HepG2 (cell line): ENCODE measurements around the gene IL1RAP. TPM values are rescaled to one million over a fixed set of nuclear protein-coding genes. Genes with fewer than 3 reads are reported as not detected.

ENCODE experiments used
- ATAC-seq: fragments of 200-7000 bp; cut with Tn5 transposase; 3 replicates; pipeline ENCODE4 v1.9.1; 2020; ENCODE audit warnings: mild to moderate bottlenecking, moderate library complexity
- BruUV-seq: library from RNA; stranded (reverse); fragments of 400-500 nt; replicated peaks from 2 replicates; lab custom pipeline; 2021; lab: Mats Ljungman, UMichigan
- CTCF ChIA-PET: fragments of 300-600 bp; formaldehyde crosslinking; extraction: SDS; loops from one replicate; lab custom pipeline; 2021; ENCODE audit warnings: low total read pairs, inconsistent platforms, low intra/inter-chr PET ratio; lab: Yijun Ruan, JAX
- POLR2A ChIA-PET: fragments of 350-600 bp; sonication (Branson Sonifier 250); formaldehyde crosslinking; loops from one replicate; lab custom pipeline; 2020; ENCODE audit warnings: antibody characterized with exemption, inconsistent platforms; lab: Yijun Ruan, JAX
- DNase-seq: peaks from one replicate; pipeline ENCODE4 v3.0.0-alpha.2; 2015; ENCODE audit warnings: low spot score
- FAIRE-seq: peaks from 3 replicates; lab custom pipeline; 2011; peaks lifted over from hg19 to GRCh38; lab: Jason Lieb, UNC
- H2AFZ ChIP-seq: one replicate; pipeline ENCODE4 v1.6.1; 2011; ENCODE audit warnings: low read length, inconsistent platforms
- H3K27ac ChIP-seq: fragments of 300-600 bp; 3 replicates; pipeline ENCODE4 v1.8.0; 2011; ENCODE audit warnings: mixed run types, mild to moderate bottlenecking, mixed read lengths, low read length, inconsistent platforms; ENCODE audit not compliant: insufficient read depth; ENCODE audit errors: extremely low read length
- H3K27me3 ChIP-seq, 2 experiments: fragments of 200-600 bp in 1 of 2; 2 replicates in 1 of 2; 3 replicates in 1 of 2; pipeline versions ENCODE4 v1.6.0 to v1.8.0; 2011; ENCODE audit warnings: low read length in 2 of 2, mild to moderate bottlenecking in 2 of 2, moderate library complexity in 2 of 2, inconsistent platforms in 1 of 2; ENCODE audit not compliant: insufficient read depth in 2 of 2, control insufficient read depth in 1 of 2
- H3K36me3 ChIP-seq, 2 experiments: fragments of 200-600 bp in 1 of 2; replicated peaks in 1 of 2; 2 replicates in 1 of 2; 3 replicates in 1 of 2; pipeline versions ENCODE4 v1.5.1 to v1.8.0; 2011; ENCODE audit warnings: low read length in 2 of 2, inconsistent platforms in 1 of 2; ENCODE audit not compliant: insufficient read depth in 2 of 2, control insufficient read depth in 1 of 2
- H3K4me1 ChIP-seq: 2 replicates; pipeline ENCODE4 v1.5.1; 2012; ENCODE audit warnings: low read length, inconsistent platforms; ENCODE audit not compliant: insufficient read depth
- H3K4me2 ChIP-seq: 2 replicates; pipeline ENCODE4 v1.6.0; 2011; ENCODE audit warnings: low read depth, low read length, inconsistent platforms
- H3K4me3 ChIP-seq, 3 experiments: fragments of 200-600 bp in 1 of 3; sonication (generic), shearing (Covaris generic) in 1 of 3; replicated peaks in 1 of 3; 2 replicates each; pipeline ENCODE4 v1.5.1; 2011 to 2016; ENCODE audit warnings: low read length in 3 of 3, inconsistent platforms in 2 of 3, low read depth in 2 of 3, mild to moderate bottlenecking in 2 of 3, control low read depth in 1 of 3, mixed read lengths in 1 of 3; ENCODE audit not compliant: insufficient read depth in 1 of 3
- H3K79me2 ChIP-seq: one replicate; pipeline ENCODE4 v1.6.1; 2011; ENCODE audit warnings: low read length, inconsistent platforms; ENCODE audit not compliant: insufficient read depth
- H3K9ac ChIP-seq: 2 replicates; pipeline ENCODE4 v1.6.0; 2011; ENCODE audit warnings: mild to moderate bottlenecking, low read depth, low read length, inconsistent platforms; ENCODE audit not compliant: insufficient read depth
- H3K9me3 ChIP-seq: 2 replicates; pipeline ENCODE4 v1.5.1; 2012; ENCODE audit warnings: mild to moderate bottlenecking, low read length
- H4K20me1 ChIP-seq: 2 replicates; pipeline ENCODE4 v1.6.0; 2011; ENCODE audit warnings: inconsistent platforms, mild to moderate bottlenecking, low read length, moderate library complexity; ENCODE audit not compliant: insufficient read depth
- AGO2 ChIP-seq: fragments of 200-400 bp; formaldehyde crosslinking; optimal IDR thresholded peaks from 2 replicates; pipeline ENCODE3; 2017; ENCODE audit warnings: mild to moderate bottlenecking, low read depth, low read length, moderate library complexity
- ARNT2 ChIP-seq: sonication (generic); formaldehyde crosslinking; IDR thresholded peaks from 2 replicates; pipeline ENCODE4 v1.8.0; 2022; ENCODE audit warnings: mild to moderate bottlenecking, low read depth, missing genetic modification reagents, moderate library complexity
- ASH2L ChIP-seq: fragments of 300-600, 200-600 bp; sonication (generic); IDR thresholded peaks from 2 replicates; pipeline ENCODE4 v1.7.0; 2017; ENCODE audit warnings: low read depth, mild to moderate bottlenecking, moderate library complexity, mixed read lengths, low read length; ENCODE audit not compliant: insufficient read length
- BCL3 ChIP-seq: sonication (generic); formaldehyde crosslinking; IDR thresholded peaks from 2 replicates; pipeline ENCODE4 v1.5.1; 2020; ENCODE audit warnings: mild to moderate bottlenecking, missing genetic modification reagents, moderate library complexity
- DR1 ChIP-seq: sonication (generic); formaldehyde crosslinking; IDR thresholded peaks from 2 replicates; pipeline ENCODE4 v1.8.0; 2021; ENCODE audit warnings: mild to moderate bottlenecking, missing genetic modification reagents, inconsistent platforms
- HNF4A ChIP-seq: sonication (generic); formaldehyde crosslinking; IDR thresholded peaks from 2 replicates; pipeline ENCODE4 v1.4.0; 2020; ENCODE audit warnings: missing genetic modification reagents
- KLF12 ChIP-seq: sonication (generic); formaldehyde crosslinking; IDR thresholded peaks from 2 replicates; pipeline ENCODE4 v1.4.0; 2020; ENCODE audit warnings: missing genetic modification reagents, borderline replicate concordance
- NR1H2 ChIP-seq: sonication (generic); formaldehyde crosslinking; IDR thresholded peaks from 2 replicates; pipeline ENCODE4 v1.8.1; 2022; ENCODE audit warnings: low read depth, missing genetic modification reagents, borderline replicate concordance
- NR2F2 ChIP-seq: IDR thresholded peaks from 2 replicates; pipeline ENCODE4 v1.6.1; 2012; ENCODE audit warnings: low read depth, inconsistent platforms, borderline replicate concordance
- PITX1 ChIP-seq: sonication (generic); formaldehyde crosslinking; IDR thresholded peaks from 2 replicates; pipeline ENCODE4 v1.5.1; 2020; ENCODE audit warnings: mild to moderate bottlenecking, missing genetic modification reagents
- RXRB ChIP-seq: IDR thresholded peaks from 2 replicates; pipeline ENCODE4 v1.6.1; 2016; ENCODE audit warnings: borderline replicate concordance, missing genetic modification reagents, missing compliant biosample characterization
- SMAD3 ChIP-seq: sonication (generic); formaldehyde crosslinking; IDR thresholded peaks from 2 replicates; pipeline ENCODE4 v1.4.0; 2020; ENCODE audit warnings: missing genetic modification reagents
- SOX6 ChIP-seq, 2 experiments: fragments of 450-650 bp in 1 of 2; sonication (generic) in 1 of 2; formaldehyde crosslinking in 1 of 2; IDR thresholded peaks; 2 replicates each; pipeline versions ENCODE4 v1.4.0 to v1.6.1; 2017 to 2020; ENCODE audit warnings: antibody characterized with exemption in 1 of 2, mild to moderate bottlenecking in 1 of 2, missing genetic modification reagents in 1 of 2
- TAF15 ChIP-seq: fragments of 200-400 bp; formaldehyde crosslinking; IDR thresholded peaks from one replicate; pipeline ENCODE4 v1.6.1; 2018; ENCODE audit warnings: mild to moderate bottlenecking, low read depth, low read length; ENCODE audit not compliant: poor library complexity, severe bottlenecking
- ZNF460 ChIP-seq: sonication (generic); formaldehyde crosslinking; IDR thresholded peaks from 2 replicates; pipeline ENCODE4 v1.5.1; 2020; ENCODE audit warnings: missing genetic modification reagents, mild to moderate bottlenecking, borderline replicate concordance
- ZNF660 ChIP-seq: sonication (generic); formaldehyde crosslinking; IDR thresholded peaks from 2 replicates; pipeline ENCODE4 v1.5.1; 2020; ENCODE audit warnings: mild to moderate bottlenecking, low read depth, missing genetic modification reagents, borderline replicate concordance
- ZNF891 ChIP-seq: sonication (generic); formaldehyde crosslinking; IDR thresholded peaks from 2 replicates; pipeline ENCODE4 v1.5.0; 2020; ENCODE audit warnings: mild to moderate bottlenecking, missing genetic modification reagents
- WGBS: methylation state at CpG from one replicate; pipeline ENCODE4 v1.1.6; 2017; ENCODE audit warnings: low lambda C conversion rate; 5-methylcytosine and 5-hydroxymethylcytosine counted together
- in situ Hi-C: cut with HindIII; loops from 2 replicates; pipeline ENCODE4 v1.10.0; 2017; ENCODE audit warnings: low pct_unique_long_range_greater_than_20kb; ENCODE audit not compliant: extremely low pct_ligation_motif_present
- intact Hi-C: fragments of 100-400 bp; cut with micrococcal nuclease; formaldehyde crosslinking; loops from one replicate; pipeline ENCODE4 v1.10.0; 2022; ENCODE audit not compliant: unreplicated experiment
- polyA plus RNA-seq, 8 experiments: library from polyadenylated mRNA; depleted of rRNA in 3 of 8; stranded (reverse) in 7 of 8; unstranded in 1 of 8; fragments of >200 nt; fragmentation: Illumina TruSeq in 4 of 8; extraction: Trizol in 4 of 8; gene quantifications; 2 replicates each; pipeline versions ENCODE4 v1.2.1 to v1.2.3, GENCODE V29; 2011 to 2016; ENCODE audit warnings: low read depth in 4 of 8, missing spikeins in 1 of 8, mixed read lengths in 1 of 8; ENCODE audit not compliant: insufficient read depth in 1 of 8
- total RNA-seq, 5 experiments: library from RNA; depleted of rRNA; stranded (reverse); fragments of >200 nt; fragmentation: Illumina TruSeq; extraction: Trizol; gene quantifications; 2 replicates each; pipeline ENCODE4 v1.2.3, GENCODE V29; 2016; ENCODE audit warnings: low read depth in 1 of 5

Gene IL1RAP
- total and polyA plus RNA-seq, 2 of the 13 experiments (the other 11 are each of a cell fraction or from before 2014, with no cell fraction given) = 18.3 to 54.9 TPM

- TF ChIP-seq PITX1 (CRISPR knock-in tag) = no peak
- TF ChIP-seq RXRB (CRISPR knock-in tag) = no peak
- TF ChIP-seq NR1H2 (CRISPR knock-in tag) = no peak
- no peak for TF ChIP-seq ZNF460
- no peak for TF ChIP-seq ARNT2 (CRISPR knock-in tag)
- no peak for TF ChIP-seq DR1 (CRISPR knock-in tag)
- TF ChIP-seq HNF4A = no peak
- TF ChIP-seq ZNF660 = no peak
- TF ChIP-seq SOX6 (IDR thresholded peaks at IDR 0.05) = no peak
- TF ChIP-seq SOX6 (CRISPR knock-in tag; IDR thresholded peaks at IDR 0.05) = no peak
- no peak for TF ChIP-seq NR2F2
- no peak for TF ChIP-seq SMAD3 (CRISPR knock-in tag)
- no peak for TF ChIP-seq BCL3 (CRISPR knock-in tag)
- TF ChIP-seq ZNF891 (CRISPR knock-in tag) = no peak
- TF ChIP-seq TAF15 = no peak
- TF ChIP-seq KLF12 = no peak
- no peak for TF ChIP-seq AGO2
- TF ChIP-seq ASH2L = no peak
- Histone ChIP-seq H3K27me3 (no peaks in the 10 kb centered on the region; a peak in 1 of 5 replicates), H3K4me3 (no peak overlapping the region), H3K79me2 (no peaks in the 10 kb centered on the region), H3K27ac (no peak overlapping the region), H3K9ac (no peak overlapping the region), H3K36me3 (no peaks in the 10 kb centered on the region), H3K9me3 (no peaks in the 10 kb centered on the region), H2AFZ (no peak overlapping the region), H3K4me1 (no peaks in the 10 kb centered on the region), H3K4me2 (no peak overlapping the region), H4K20me1 (no peaks in the 10 kb centered on the region)
- FAIRE-seq = no peak
- CTCF ChIA-PET = no interaction called here
- BruUV-seq = no TSS peak
- intact Hi-C loops (no loop called here), in situ Hi-C loops (no loop called here)
- no peak for ATAC-seq
- POLR2A ChIA-PET = no interaction called here
- no peak for DNase-seq
- 0% methylated on average over 1 of the region's 1 CpG for WGBS
Measured at GRCh38 chr3:190658106-190658505, 144.2 kb downstream of the IL1RAP start.
